Measurements from ENCODE around the gene UNC5B.

UNC5B gene

GRCh38 chr10:71302874-71303568 lies 90.7 kb downstream of the UNC5B start:
- FAIRE-seq = no peak

DNA sequence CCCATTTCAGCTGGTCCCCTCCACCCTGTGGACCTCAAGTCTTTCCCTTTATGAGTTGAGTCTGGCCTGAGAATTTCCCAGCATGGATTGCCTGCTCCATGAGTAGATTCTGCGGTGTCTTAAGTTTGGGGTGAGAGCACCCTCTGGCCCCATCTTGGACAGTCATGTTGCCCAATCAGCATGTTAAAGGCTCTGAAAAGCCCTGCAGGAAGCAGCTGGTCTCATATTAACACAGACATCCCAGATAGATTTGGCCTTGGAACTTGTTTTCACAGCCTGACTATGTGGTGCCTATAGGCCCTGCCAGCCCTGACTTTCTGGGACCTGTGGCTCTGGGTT lies 91.2 kb downstream of the UNC5B start:
- no peak for FAIRE-seq

- no peak for FAIRE-seq
Measured at GRCh38 chr10:71304914-71305313, 92.5 kb downstream of the UNC5B start.

- FAIRE-seq = no peak
Measured at GRCh38 chr10:71306979-71307378, 94.6 kb downstream of the UNC5B start.

DNA sequence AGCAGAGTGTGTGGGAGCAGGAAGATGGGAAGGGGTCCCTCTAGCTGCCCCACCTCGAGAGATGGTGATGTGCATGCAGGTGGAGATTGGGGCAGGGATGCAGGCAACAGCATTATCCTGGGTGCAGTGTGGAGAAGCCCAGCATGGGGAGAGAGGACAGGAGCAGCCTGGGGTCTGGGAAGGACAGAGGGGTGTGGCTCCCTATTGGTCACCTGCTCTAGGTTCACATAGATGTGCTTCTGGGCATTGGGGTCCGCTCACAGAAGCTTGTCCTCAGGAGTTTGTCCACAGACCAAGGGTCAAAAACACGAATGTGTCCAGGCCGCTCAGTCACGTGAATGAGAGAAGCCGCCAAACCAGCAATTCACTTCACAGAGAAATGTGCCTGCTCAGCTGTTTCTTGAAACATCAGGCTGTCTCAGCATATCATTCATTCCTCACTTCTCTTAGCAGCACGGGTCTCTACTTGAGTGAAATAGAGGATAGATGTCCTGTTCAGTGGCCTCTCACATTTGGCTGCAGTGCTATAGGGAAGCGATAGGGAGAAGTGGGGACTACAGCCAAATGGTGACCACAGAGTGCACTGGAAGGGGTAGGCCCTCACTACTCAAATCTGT lies 95.2 kb downstream of the UNC5B start:
- no peak for FAIRE-seq

GRCh38 chr10:71308244-71308643 lies 95.9 kb downstream of the UNC5B start:
- FAIRE-seq = no peak

- no peak for FAIRE-seq
Measured at GRCh38 chr10:71308985-71309384, 96.6 kb downstream of the UNC5B start.

DNA sequence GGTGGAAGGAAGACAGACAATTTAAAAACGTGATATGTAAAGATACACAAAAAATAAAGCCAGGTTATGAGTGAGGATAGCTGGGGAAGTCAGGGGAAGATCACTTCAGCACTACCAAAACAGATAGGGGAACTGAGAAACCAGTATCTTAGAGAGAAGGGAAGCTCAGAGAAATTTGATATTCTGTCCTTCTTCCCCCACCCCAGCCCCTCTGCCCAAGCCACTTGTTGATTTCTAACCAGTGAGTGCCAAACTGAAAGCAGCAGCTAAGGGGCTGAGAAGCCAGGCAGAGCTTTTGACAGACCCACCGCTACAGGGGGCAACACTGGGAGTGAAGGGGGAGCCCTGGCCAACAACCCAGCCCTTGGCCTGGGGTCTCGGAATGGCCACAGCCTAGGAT lies 97.5 kb downstream of the UNC5B start:
- no peak for FAIRE-seq

GRCh38 chr10:71312220-71312619 lies 99.8 kb downstream of the UNC5B start:
- FAIRE-seq = no peak

DNA sequence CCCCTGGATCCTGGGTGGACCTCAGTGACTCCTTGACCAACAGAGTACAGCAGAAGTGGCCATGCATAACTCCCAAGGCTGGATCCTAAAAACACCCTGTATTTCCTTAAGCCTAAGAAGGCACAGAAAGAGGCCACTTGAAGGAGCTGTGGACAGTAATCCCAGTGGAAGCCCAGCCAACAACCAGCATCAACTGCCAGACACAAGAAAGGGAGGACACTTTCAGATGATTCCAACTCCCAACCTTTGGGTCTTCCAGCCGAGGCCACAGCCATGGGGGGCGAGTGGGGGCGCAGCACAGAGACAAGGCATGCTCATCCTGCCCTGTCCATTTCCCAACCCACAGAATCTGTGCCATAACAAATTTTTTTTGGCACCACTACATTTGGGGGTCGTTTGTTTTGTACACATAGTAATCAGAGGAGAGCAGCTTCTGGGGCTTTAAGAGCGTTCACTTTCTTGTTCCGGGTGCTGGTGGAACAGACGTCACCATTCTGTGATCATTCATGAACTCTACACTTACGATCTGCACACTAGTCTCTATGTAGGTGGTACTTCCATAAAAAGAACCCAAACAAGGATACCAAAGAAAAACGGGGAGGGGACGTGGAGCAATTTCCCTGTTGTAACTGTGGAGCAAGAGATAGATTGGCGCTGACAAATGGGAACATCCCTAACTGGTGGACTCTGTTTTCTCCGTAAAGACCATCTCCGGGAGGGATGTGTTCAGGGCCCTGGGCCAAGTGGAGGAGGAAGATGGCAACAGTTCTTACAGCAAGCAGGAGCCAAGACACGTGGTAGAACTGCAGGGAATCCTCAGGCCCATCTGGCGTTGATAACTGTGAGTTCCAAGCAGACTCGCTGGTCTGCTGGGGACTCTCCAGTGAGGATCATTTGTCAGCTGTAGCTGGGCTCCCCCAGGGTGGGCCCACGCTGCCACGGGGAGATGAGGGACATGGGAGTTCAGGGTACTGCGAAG lies 100.7 kb downstream of the UNC5B start:
- no peak for FAIRE-seq

- FAIRE-seq = no peak
Measured at GRCh38 chr10:71314028-71314693, 101.8 kb downstream of the UNC5B start.

GRCh38 chr10:71314694-71315225 lies 102.4 kb downstream of the UNC5B start:
- FAIRE-seq = no peak

GRCh38 chr10:71316056-71316785 lies 103.9 kb downstream of the UNC5B start:
- no peak for FAIRE-seq

DNA sequence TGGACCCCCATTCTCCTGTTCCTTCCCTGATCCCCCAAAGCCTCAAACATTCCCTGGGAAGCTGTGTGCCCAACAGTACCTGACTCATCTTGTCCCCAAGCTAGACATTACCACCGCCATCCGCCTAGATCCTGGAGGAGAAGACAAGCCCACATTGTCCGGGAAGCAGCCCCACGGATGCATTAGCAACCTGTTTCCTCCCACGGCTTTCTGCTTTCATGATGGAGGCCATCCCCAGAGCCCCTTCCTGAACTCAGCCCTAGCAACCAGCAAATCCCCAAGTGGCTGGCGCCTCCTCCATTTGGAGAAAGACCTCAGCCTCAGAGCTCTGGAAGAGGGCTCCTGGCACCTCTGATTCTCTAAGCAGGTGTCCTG lies 104.4 kb downstream of the UNC5B start:
- FAIRE-seq = no peak

- no peak for FAIRE-seq
Measured at GRCh38 chr10:71317739-71318138, 105.4 kb downstream of the UNC5B start.

DNA sequence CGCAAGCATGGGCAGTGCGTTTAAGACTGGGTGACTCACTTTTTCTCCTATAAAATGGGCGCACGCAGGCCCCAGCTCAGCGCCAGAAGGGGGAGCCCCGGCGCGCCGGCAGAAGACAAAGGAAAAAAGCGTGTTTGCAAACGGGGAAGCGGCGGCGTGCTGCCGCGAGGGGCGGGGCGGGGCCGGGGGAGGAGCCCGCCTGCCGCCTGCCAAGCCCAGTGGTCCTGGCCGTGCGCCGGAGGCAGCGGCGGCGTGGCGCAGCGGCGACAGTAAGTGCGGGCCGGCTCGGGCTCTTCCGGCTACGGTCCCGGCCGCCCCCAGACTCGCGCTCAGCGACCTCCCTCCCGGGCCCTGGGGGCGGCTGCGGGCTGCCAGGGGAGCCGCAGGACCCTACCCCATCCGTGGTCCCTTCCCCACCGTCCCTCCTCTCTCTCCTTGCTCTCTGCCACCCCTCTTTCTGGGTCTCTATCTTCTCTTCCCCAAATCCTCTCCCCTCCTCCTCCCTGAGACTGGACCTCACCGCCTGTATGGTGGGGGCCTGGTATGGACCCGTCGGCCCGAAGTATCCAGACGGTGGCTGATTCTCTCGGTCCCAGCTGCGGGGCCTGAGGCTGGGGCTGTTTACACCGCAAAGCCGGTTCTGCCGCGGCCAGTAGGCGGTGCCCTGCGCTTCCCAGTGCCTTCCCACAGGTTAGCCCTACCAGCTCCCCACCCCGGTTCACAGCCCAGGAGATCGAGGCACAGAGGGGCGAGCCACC lies 106.9 kb downstream of the UNC5B start, which contains the start of gene SLC29A3:
TSS of gene SLC29A3 (plus strand) at position 218 of the 758 bp plus-strand sequence. CDS start at position 269, 51 bp downstream.
- FAIRE-seq = no peak

- no peak for FAIRE-seq
Measured at GRCh38 chr10:71319800-71320392, 107.5 kb downstream of the UNC5B start.

GRCh38 chr10:71320592-71320991 lies 108.2 kb downstream of the UNC5B start:
- no peak for FAIRE-seq

- no peak for FAIRE-seq
Measured at GRCh38 chr10:71321386-71321785, 109.0 kb downstream of the UNC5B start.

GRCh38 chr10:71323407-71323806 lies 111.0 kb downstream of the UNC5B start:
- FAIRE-seq = peak; percentile 3

DNA sequence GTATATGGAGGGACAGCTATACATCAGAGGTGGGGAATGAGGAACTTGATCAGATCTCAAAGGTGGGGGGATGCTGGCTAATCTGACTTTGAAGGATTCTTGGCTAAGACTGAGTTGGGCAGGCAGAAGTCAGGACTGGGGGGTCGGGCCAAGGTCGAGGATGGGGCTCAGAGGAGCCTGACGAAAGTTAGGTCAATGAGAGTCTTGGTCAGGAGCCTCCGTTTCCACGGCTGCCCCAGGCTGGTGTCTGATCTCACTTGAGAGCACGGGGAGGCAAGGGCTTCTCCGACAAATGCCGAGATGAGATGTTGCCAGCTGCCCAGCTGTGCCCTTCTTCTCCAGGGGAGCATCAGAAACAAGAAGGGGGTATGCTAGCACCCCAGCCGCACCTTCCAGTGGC lies 112.4 kb downstream of the UNC5B start:
- no peak for FAIRE-seq

Data from G401.6 (cell line).